Measurements from ENCODE around the gene MGAM2.

Gene MGAM2

GRCh38 chr7:142140401-142140959, 29.0 kb downstream of the MGAM2 start:
- Histone ChIP-seq H3K4me3 (no peak overlapping the region), H3K27me3 (no peaks in the 10 kb centered on the region), H4K20me1 (no peaks in the 10 kb centered on the region), H3K9me3 (no peaks in the 10 kb centered on the region), H3K9ac (no peak overlapping the region), H3K4me1 (no peaks in the 10 kb centered on the region), H3K4me2 (no peak overlapping the region), H3K27ac (no peak overlapping the region), H3K36me3 (no peaks in the 10 kb centered on the region)
- no peak for TF ChIP-seq Cebpa-rat (IDR thresholded peaks at IDR 0.05)

DNA sequence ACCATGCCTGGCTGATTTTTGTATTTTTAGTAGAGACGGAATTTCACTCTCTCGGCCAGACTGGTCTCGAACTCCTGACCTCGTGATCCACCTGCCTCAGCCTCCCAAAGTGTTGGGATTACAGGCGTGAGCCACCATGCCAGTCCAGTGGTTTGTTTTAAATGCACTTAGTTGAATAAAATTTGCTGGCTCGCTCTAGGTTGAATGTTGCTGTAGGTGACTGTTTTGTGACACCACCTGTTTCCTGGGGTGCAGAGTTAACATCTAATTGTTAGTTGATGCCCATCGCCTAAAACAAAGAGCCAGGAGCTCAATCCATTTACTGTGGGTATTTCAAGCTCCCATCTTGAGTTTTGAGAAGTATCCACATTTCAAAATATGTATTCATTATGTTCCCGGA, 31.2 kb downstream of the MGAM2 start:
- Histone ChIP-seq H3K4me2 (no peak overlapping the region), H3K4me1 (no peaks in the 10 kb centered on the region), H3K27me3 (no peaks in the 10 kb centered on the region), H3K9ac (no peak overlapping the region), H3K9me3 (no peaks in the 10 kb centered on the region), H3K27ac (no peak overlapping the region), H4K20me1 (no peaks in the 10 kb centered on the region), H3K36me3 (no peaks in the 10 kb centered on the region), H3K4me3 (no peak overlapping the region)
- TF ChIP-seq Cebpa-rat (IDR thresholded peaks at IDR 0.05): no peak

DNA sequence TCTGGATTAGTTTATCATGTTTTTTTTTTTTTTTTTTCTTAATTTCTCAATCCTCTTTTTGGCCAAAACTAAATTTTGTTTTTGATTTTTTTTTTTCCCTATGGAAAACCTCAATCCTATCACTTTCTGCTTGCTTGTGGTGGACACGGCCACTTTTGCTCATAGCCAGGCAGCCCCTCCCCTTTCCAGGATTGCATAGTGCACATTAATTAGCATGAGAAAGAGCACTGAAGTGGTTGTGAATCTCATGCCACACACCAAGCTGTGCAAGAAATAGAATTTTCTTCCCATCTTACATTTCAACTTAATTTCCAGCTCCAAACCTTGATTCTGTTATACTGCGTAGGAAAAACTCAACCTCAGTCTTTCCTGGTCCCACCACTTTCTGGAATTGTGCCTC, 34.6 kb downstream of the MGAM2 start:
- H3K36me3 ChIP-seq: no peaks in the 10 kb centered on the region
- H3K27me3 ChIP-seq: no peaks in the 10 kb centered on the region
- no peak overlapping the region for H3K4me2 ChIP-seq
- no peaks in the 10 kb centered on the region for H3K9me3 ChIP-seq
- H3K9ac ChIP-seq: no peak overlapping the region
- H4K20me1 ChIP-seq: no peaks in the 10 kb centered on the region
- H3K4me3 ChIP-seq: no peak overlapping the region
- no peak for TF ChIP-seq Cebpa-rat (IDR thresholded peaks at IDR 0.05)
- no peak overlapping the region for H3K27ac ChIP-seq
- H3K4me1 ChIP-seq: no peaks in the 10 kb centered on the region

- no peaks in the 10 kb centered on the region for H3K27me3 ChIP-seq
- no peaks in the 10 kb centered on the region for H3K9me3 ChIP-seq
- H3K9ac ChIP-seq: no peak overlapping the region
- no peak overlapping the region for H3K4me3 ChIP-seq
- no peak overlapping the region for H3K27ac ChIP-seq
- H3K4me2 ChIP-seq: no peak overlapping the region
- H3K4me1 ChIP-seq: no peaks in the 10 kb centered on the region
- TF ChIP-seq Cebpa-rat (IDR thresholded peaks at IDR 0.05): no peak
- H4K20me1 ChIP-seq: no peaks in the 10 kb centered on the region
- no peaks in the 10 kb centered on the region for H3K36me3 ChIP-seq
Observed at GRCh38 chr7:142150356-142150755, 38.8 kb downstream of the MGAM2 start.

DNA sequence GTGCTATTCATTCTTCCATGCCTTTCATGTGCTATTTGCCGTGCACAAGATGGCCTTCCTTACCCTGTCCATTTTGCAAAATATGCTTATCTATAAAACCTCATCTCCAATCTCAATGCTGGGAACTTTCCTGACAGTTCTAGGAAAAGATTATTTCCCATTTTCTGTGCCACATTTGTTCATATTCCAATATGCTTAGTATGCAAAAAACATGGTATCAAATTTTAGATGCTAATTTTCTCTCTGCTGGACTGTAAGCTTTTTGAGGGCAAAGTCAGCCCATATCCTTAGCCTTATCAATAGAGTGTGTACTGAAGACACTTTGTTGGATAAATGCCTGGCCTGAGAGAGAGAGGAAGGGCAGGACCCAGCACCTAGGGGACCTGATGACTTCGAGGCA, 39.4 kb downstream of the MGAM2 start:
- no peaks in the 10 kb centered on the region for H3K9me3 ChIP-seq
- TF ChIP-seq Cebpa-rat (IDR thresholded peaks at IDR 0.05): no peak
- H3K9ac ChIP-seq: no peak overlapping the region
- no peaks in the 10 kb centered on the region for H4K20me1 ChIP-seq
- H3K4me3 ChIP-seq: no peak overlapping the region
- no peak overlapping the region for H3K27ac ChIP-seq
- H3K27me3 ChIP-seq: no peaks in the 10 kb centered on the region
- no peaks in the 10 kb centered on the region for H3K4me1 ChIP-seq
- H3K36me3 ChIP-seq: no peaks in the 10 kb centered on the region
- H3K4me2 ChIP-seq: no peak overlapping the region

DNA sequence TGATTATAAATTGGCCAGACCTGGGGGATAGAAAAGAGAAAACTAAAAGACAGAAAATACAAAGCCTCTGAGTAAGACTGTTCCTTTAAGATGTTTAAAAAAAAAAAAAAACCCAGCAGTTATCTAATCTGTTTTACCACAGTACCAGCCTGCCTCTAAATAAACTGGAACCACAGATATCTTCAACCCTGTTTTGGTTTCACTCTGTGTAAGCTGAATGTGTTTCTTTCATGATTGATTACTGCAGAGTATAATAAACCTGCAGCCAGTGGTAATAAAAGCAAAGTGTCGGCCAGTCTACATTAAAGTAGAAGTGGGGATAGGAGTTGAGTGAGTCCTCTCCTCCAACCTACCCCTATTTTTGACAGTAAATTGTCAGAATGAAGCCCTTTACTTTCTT, 40.6 kb downstream of the MGAM2 start:
- H3K4me1 ChIP-seq: no peaks in the 10 kb centered on the region
- H3K9me3 ChIP-seq: no peaks in the 10 kb centered on the region
- H3K4me3 ChIP-seq: no peak overlapping the region
- no peak overlapping the region for H3K9ac ChIP-seq
- no peak for TF ChIP-seq Cebpa-rat (IDR thresholded peaks at IDR 0.05)
- no peaks in the 10 kb centered on the region for H4K20me1 ChIP-seq
- H3K36me3 ChIP-seq: no peaks in the 10 kb centered on the region
- no peak overlapping the region for H3K4me2 ChIP-seq
- H3K27ac ChIP-seq: no peak overlapping the region
- H3K27me3 ChIP-seq: no peaks in the 10 kb centered on the region

DNA sequence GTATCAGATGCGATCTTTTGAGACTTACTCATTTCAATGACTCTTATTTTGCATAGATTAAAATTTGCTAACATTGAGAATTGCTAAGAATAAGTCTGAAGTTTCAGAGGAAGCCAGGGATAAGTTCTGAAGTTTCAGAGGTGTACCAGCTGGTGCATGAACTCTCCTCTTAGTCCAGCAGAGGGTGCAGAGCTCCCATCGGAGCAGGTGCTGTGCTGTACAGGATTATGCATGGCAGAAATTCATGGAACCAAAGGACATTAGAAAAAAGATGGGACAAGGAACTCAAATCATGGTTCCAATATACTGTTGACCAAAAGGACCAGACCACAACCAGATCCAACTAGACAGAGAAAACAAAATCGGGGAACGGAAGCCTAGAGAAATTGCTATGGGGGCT, 41.9 kb downstream of the MGAM2 start:
- Histone ChIP-seq H3K4me2 (no peak overlapping the region), H4K20me1 (no peaks in the 10 kb centered on the region), H3K9ac (no peak overlapping the region), H3K4me3 (no peak overlapping the region), H3K27ac (no peak overlapping the region), H3K4me1 (no peaks in the 10 kb centered on the region), H3K27me3 (no peaks in the 10 kb centered on the region), H3K36me3 (no peaks in the 10 kb centered on the region), H3K9me3 (no peaks in the 10 kb centered on the region)
- TF ChIP-seq Cebpa-rat (IDR thresholded peaks at IDR 0.05): no peak

DNA sequence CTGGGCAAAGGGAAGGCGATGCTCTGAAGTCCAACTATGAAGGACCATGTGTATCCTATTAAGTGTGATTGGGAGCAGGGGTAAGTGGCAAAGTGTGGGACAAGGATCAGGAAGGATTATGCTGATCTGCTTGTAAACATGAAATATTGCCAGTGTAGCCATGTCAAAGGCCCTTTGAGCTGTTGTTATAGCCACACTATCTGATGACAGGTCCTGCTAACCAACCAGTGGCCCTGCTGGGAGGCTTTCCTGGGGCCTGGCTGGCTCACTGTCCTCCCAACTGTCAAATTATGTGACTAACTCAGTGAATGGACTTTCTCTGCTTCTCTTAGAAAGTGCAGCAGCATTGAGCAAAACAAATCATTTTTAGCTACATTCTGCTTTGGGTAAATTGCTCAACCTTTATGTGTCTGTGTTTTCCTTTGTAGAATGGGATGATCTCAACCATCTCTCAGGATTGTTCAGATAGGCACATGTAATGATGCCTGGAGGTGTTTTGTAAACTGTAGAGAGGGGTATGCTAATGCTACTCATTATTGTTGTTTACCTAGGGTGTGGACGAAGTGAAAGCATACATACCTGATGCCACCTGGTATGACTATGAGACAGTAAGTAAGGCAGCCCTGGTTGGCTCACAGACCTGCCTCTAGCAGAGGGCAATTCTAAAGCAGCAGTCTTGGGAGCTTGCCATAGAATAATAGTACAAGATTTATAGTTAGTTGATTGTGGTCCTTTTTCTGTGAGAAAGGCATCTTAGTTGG, 47.4 kb downstream of the MGAM2 start:
- H3K27ac ChIP-seq: no peak overlapping the region
- no peak overlapping the region for H3K9ac ChIP-seq
- H4K20me1 ChIP-seq: no peaks in the 10 kb centered on the region
- no peak for TF ChIP-seq Cebpa-rat (IDR thresholded peaks at IDR 0.05)
- H3K4me3 ChIP-seq: no peak overlapping the region
- H3K27me3 ChIP-seq: no peaks in the 10 kb centered on the region
- no peaks in the 10 kb centered on the region for H3K36me3 ChIP-seq
- no peak overlapping the region for H3K4me2 ChIP-seq
- H3K9me3 ChIP-seq: no peaks in the 10 kb centered on the region
- H3K4me1 ChIP-seq: no peaks in the 10 kb centered on the region

DNA sequence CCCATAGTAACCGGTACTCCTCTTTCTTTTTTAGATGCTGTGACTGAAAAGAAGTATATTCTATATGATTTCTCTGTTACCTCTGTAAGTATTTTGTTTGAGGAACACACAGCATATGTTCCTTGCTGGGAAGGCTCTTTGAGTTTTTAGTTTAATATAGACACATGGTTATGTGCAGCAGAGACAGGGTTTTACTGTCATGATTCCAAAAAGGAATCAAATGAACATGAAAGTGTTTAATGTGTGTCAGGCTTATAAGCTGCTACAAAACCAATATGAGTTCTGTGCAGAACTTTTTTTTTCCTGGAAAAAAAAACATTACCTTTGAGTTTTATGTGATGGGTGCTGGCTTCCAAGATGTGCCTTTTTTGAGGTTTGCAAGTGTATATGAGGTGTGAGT, 50.4 kb downstream of the MGAM2 start:
- no peak for TF ChIP-seq Cebpa-rat (IDR thresholded peaks at IDR 0.05)
- Histone ChIP-seq H3K27me3 (no peaks in the 10 kb centered on the region), H3K27ac (no peak overlapping the region), H3K4me3 (no peak overlapping the region), H3K9me3 (no peaks in the 10 kb centered on the region), H4K20me1 (no peaks in the 10 kb centered on the region), H3K9ac (no peak overlapping the region), H3K4me1 (no peaks in the 10 kb centered on the region), H3K4me2 (no peak overlapping the region), H3K36me3 (no peaks in the 10 kb centered on the region)

GRCh38 chr7:142168746-142169145, 57.2 kb downstream of the MGAM2 start:
- no peak overlapping the region for H3K9ac ChIP-seq
- H3K4me3 ChIP-seq: no peak overlapping the region
- no peak for TF ChIP-seq Cebpa-rat (IDR thresholded peaks at IDR 0.05)
- no peaks in the 10 kb centered on the region for H4K20me1 ChIP-seq
- H3K9me3 ChIP-seq: no peaks in the 10 kb centered on the region
- H3K36me3 ChIP-seq: no peaks in the 10 kb centered on the region
- no peak overlapping the region for H3K27ac ChIP-seq
- H3K27me3 ChIP-seq: no peaks in the 10 kb centered on the region
- H3K4me2 ChIP-seq: no peak overlapping the region
- H3K4me1 ChIP-seq: no peaks in the 10 kb centered on the region
